ENCODE measurements around the gene EIF4B. TPM values are rescaled to one million over a fixed set of nuclear protein-coding genes. Genes with fewer than 3 reads are reported as not detected.
A peak's percentile ranks its signal among the peaks of the same experiment; 100 is the strongest.

Gene EIF4B
- total RNA-seq, 6 experiments from 2014 or later = 143 to 270 (median 180) TPM

GRCh38 chr12:53052419-53053217 is 46.4 kb downstream of the EIF4B start:
- peaks cover 0 to 42% (median 20%) of the 10 kb centered on the region in 4 donors for H3K4me1 ChIP-seq
- WGBS (ENCODE audit: insufficient coverage, low coverage, low lambda C conversion rate, missing lambda C conversion rate) = 29% methylated on average over 4 of the region's 11 CpGs
- no peaks in the 10 kb centered on the region for H3K9me3 ChIP-seq
- peak overlapping the region; percentile 74 to 87 (median 76) for H3K4me3 ChIP-seq
- H3K27me3 ChIP-seq = no peaks in the 10 kb centered on the region
- intact Hi-C loops (cut with DNase I) = no loop called here
- H3K36me3 ChIP-seq = peaks cover 0 to 27% (median 10%) of the 10 kb centered on the region in 4 donors
- DNase-seq = peak; percentile 90 to 97 (median 95)
- H3K27ac ChIP-seq = peak overlapping the region; percentile 95 to 98 (median 97)
- ATAC-seq = peak; percentile 24 to 40 (median 34)
- TF ChIP-seq CTCF (IDR thresholded peaks at IDR 0.05) = no peak
- no peak for TF ChIP-seq POLR2A (IDR thresholded peaks at IDR 0.05)

- peaks cover 0 to 38% (median 18%) of the 10 kb centered on the region in 4 donors for H3K4me1 ChIP-seq
- 0% methylated on average over 4 of the region's 16 CpGs for WGBS (ENCODE audit: insufficient coverage, low coverage, low lambda C conversion rate, missing lambda C conversion rate)
- peak; percentile 1 to 10 (median 6) for ATAC-seq
- H3K9me3 ChIP-seq = no peaks in the 10 kb centered on the region
- peak in 2 of 3 donors; percentile 70 to 79 for DNase-seq
- H3K27ac ChIP-seq = peak overlapping the region; percentile 95 to 98 (median 97)
- TF ChIP-seq POLR2A (IDR thresholded peaks at IDR 0.05) (no peak), CTCF (IDR thresholded peaks at IDR 0.05) (peak; percentile 55 to 62 (median 58))
- H3K36me3 ChIP-seq = peaks cover 0 to 33% (median 14%) of the 10 kb centered on the region in 4 donors
- H3K27me3 ChIP-seq = no peaks in the 10 kb centered on the region
- intact Hi-C loops (cut with DNase I) = no loop called here
- H3K4me3 ChIP-seq = peak overlapping the region; percentile 22 to 74 (median 42)
These were observed 47.2 kb downstream of the EIF4B start for GRCh38 chr12:53053218-53054111.

GRCh38 chr12:53054112-53054878 is 48.0 kb downstream of the EIF4B start:
- WGBS (ENCODE audit: insufficient coverage, low coverage, low lambda C conversion rate, missing lambda C conversion rate) = 17% methylated on average over 9 of the region's 48 CpGs
- Histone ChIP-seq H3K27me3 (no peaks in the 10 kb centered on the region), H3K36me3 (peaks cover 0 to 36% (median 17%) of the 10 kb centered on the region in 4 donors), H3K4me1 (peaks cover 0 to 34% (median 13%) of the 10 kb centered on the region in 4 donors), H3K9me3 (no peaks in the 10 kb centered on the region), H3K4me3 (peak overlapping the region; percentile 22 to 74 (median 42)), H3K27ac (peak overlapping the region; percentile 95 to 98 (median 97))
- ATAC-seq (peak; percentile 66 to 80 (median 72)), DNase-seq (peak; percentile 96 to 99 (median 98))
- intact Hi-C loops (cut with DNase I) = no loop called here
- TF ChIP-seq POLR2A (IDR thresholded peaks at IDR 0.05) (peak; percentile 72), CTCF (IDR thresholded peaks at IDR 0.05) (peak in 1 of 4 donors; percentile 18)
